Heart right ventricle (tissue), 16 donors: ENCODE measurements around the gene ACOT13. TPM values are rescaled to one million over a fixed set of nuclear protein-coding genes. Genes with fewer than 3 reads are reported as not detected.

Experiments
- ATAC-seq, 8 donors: fragments of 200-7000 bp; cut with Tn5 transposase; one replicate each; pipeline ENCODE4 v1.9.1; 2020; ENCODE audit warnings: mild to moderate bottlenecking in 8 of 8, moderate library complexity in 8 of 8, moderate number of reproducible peaks in 1 of 8
- DNase-seq, 2 donors: peaks; one replicate each; pipeline ENCODE4 v3.0.0-alpha.2; 2020
- H3K27ac ChIP-seq, 10 donors: fragments of 200-600 bp; sonication (generic) in 2 of 10; one replicate each; pipeline versions ENCODE4 v1.5.0 to v1.8.0; 2020 to 2022; ENCODE audit warnings: mild to moderate bottlenecking in 3 of 10
- H3K27me3 ChIP-seq, 7 donors: fragments of 200-600 bp; one replicate each; pipeline ENCODE4 v1.8.0; 2021 to 2022; ENCODE audit warnings: mild to moderate bottlenecking in 2 of 7
- H3K36me3 ChIP-seq, 9 donors: fragments of 200-600 bp; sonication (generic) in 1 of 9; one replicate each; pipeline versions ENCODE4 v1.5.0 to v1.8.0; 2020 to 2022; ENCODE audit warnings: mild to moderate bottlenecking in 2 of 9
- H3K4me1 ChIP-seq, 9 donors: fragments of 200-600 bp; sonication (generic) in 1 of 9; one replicate each; pipeline versions ENCODE4 v1.5.0 to v1.8.0; 2020 to 2022; ENCODE audit warnings: mild to moderate bottlenecking in 4 of 9
- H3K4me3 ChIP-seq, 10 donors: fragments of 200-600 bp; sonication (generic) in 2 of 10; one replicate each; pipeline versions ENCODE4 v1.5.0 to v1.8.0; 2020 to 2022; ENCODE audit warnings: mild to moderate bottlenecking in 7 of 10, moderate library complexity in 2 of 10
- H3K9me3 ChIP-seq, 11 donors: fragments of 200-600 bp in 10 of 11; sonication (generic) in 2 of 11; one replicate each; pipeline versions ENCODE4 v1.5.0 to v1.8.0; 2013 to 2022; ENCODE audit warnings: mild to moderate bottlenecking in 2 of 11, control low read depth in 1 of 11, moderate library complexity in 1 of 11
- WGBS, 2 donors: extraction: QIAGEN DNeasy Blood & Tissue Kit; methylation state at CpG; one replicate each; pipeline ENCODE4 v1.1.7; 2013; ENCODE audit warnings: inconsistent platforms in 1 of 2; 5-methylcytosine and 5-hydroxymethylcytosine counted together
- intact Hi-C, 10 donors: fragments of 100-400 bp; cut with DNase I; formaldehyde crosslinking; loops; one replicate each; pipeline versions ENCODE4 v1.11.1 to v1.14.2; 2022
- polyA plus RNA-seq, 2 donors: library from polyadenylated mRNA; stranded (reverse); fragments of 200-250 nt; gene quantifications; one replicate each; pipeline ENCODE4 v1.2.3, GENCODE V29; 2013
- total RNA-seq, 10 donors: library from RNA; stranded (reverse); fragmentation: NEBNext Ultra II Directional in 3 of 10; extraction: Animal tissue kit (Norgen Biotek cat#: 25700) in 3 of 10; gene quantifications; one replicate each; pipeline versions ENCODE4 v1.2.1 to v1.2.4, GENCODE V29; 2021 to 2023
- TF ChIP-seq, protein P1 (sequence below), 9 donors: fragments of 200-600 bp; sonication (generic) in 2 of 9; IDR thresholded peaks; one replicate each; pipeline versions ENCODE4 v1.5.0 to v1.8.0; 2021 to 2022; ENCODE audit warnings: antibody characterized with exemption in 9 of 9, mild to moderate bottlenecking in 5 of 9, moderate library complexity in 1 of 9
- donor health status: Arrhythmogenic right ventricular cardiomyopathy.
- donor health status: ischemic (EF 13 %, LVEDD 7.1; RV severe dilation, severe dysfunction).
- donor health status: healthy with polysubstance abuse.
- donor health status: DM: no; HTN: yes; CAD: no.
- donor health status: DM: no; HTN: no; CAD: no.
- donor health status: ischemic (EF 25% LVEDD 6.9; RV normal size, moderate dysfunction).
- donor health status: ischemic (EF 25% LVEDD 5.7; RV mildly dilated, moderate dysfunction).
- donor health status: healthy.
- donor health status: DM: yes; HTN: yes; CAD: no.
- donor health status: Ischemic cardiomyopathy.
- donor health status: ischemic (EF 35%, LVEDD 5.7; RV mildly dilated, moderate dysfunction).
- donor health status: nonischemic (EF 11% LVEDD 7.7; RV severe dilation, severe dysfunction).
- donor health status: DM: yes; HTN: yes; CAD: no.
- donor health status: PGD.
- donor health status: ischemic (EF 29% LVEDD 5.4; RV normal size, mild dysfunction).
- donor health status: nonischemic (EF 23%, LVEDD 6.1; RV moderate dilation, normal function).

Gene ACOT13
- total and polyA plus RNA-seq, 12 donors = 38.2 to 241 (median 56.1) TPM

DNA sequence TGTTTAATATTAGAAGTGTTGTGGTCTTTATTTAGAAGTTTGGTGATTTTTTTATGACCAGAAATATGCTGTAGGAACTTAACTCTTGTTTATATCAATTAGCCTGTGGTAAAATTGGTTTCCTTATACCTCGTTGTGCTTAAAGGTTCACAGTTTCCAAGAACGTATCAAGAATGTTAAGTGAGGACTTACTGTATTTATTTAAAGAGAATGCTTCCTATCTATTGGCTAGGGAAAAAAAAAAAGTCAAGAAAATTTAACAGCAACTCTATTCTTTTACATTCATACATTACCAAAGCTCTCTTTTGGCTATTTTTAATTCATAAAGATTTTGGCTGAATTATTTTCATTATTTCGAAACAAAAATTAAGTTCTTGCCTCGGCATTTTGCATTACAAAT lies 22.5 kb upstream of the ACOT13 start:
- Histone ChIP-seq H3K27me3 (peaks cover 0 to 40% (median 21%) of the 10 kb centered on the region in 7 donors), H3K9me3 (peaks cover 0 to 2% (median 0%) of the 10 kb centered on the region in 11 donors), H3K4me1 (peaks cover 0 to 10% (median 5%) of the 10 kb centered on the region in 9 donors), H3K36me3 (peaks cover 0 to 5% (median 0%) of the 10 kb centered on the region in 9 donors), H3K27ac (no peak overlapping the region), H3K4me3 (no peak overlapping the region)
- WGBS, 2 donors = 81 to 84% methylated on average over 4 of the region's 4 CpGs
- TF ChIP-seq, protein P1, sequence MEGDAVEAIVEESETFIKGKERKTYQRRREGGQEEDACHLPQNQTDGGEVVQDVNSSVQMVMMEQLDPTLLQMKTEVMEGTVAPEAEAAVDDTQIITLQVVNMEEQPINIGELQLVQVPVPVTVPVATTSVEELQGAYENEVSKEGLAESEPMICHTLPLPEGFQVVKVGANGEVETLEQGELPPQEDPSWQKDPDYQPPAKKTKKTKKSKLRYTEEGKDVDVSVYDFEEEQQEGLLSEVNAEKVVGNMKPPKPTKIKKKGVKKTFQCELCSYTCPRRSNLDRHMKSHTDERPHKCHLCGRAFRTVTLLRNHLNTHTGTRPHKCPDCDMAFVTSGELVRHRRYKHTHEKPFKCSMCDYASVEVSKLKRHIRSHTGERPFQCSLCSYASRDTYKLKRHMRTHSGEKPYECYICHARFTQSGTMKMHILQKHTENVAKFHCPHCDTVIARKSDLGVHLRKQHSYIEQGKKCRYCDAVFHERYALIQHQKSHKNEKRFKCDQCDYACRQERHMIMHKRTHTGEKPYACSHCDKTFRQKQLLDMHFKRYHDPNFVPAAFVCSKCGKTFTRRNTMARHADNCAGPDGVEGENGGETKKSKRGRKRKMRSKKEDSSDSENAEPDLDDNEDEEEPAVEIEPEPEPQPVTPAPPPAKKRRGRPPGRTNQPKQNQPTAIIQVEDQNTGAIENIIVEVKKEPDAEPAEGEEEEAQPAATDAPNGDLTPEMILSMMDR (IDR thresholded peaks at IDR 0.05) = no peak
- intact Hi-C loops = no loop called here
- DNase-seq (no peak), ATAC-seq (no peak)

DNA sequence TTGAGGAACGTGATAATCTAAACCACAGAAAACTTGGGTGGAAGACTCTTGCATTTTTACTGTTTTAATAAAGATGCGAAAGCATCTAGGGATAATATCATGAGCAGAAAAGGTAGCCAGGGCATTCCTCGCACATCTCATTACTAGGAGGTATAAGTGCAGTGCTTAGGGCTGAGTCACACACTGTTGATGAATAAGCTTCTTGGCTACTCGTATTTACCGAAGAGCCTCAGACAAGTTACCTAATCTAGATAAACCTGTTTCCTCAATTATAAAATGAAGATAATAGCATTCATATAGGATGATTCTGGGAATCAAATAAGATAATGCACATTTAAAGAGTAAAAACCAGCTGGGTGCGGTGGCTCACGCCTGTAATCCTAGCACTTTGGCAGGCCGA lies 20.1 kb upstream of the ACOT13 start:
- ATAC-seq = no peak

DNA sequence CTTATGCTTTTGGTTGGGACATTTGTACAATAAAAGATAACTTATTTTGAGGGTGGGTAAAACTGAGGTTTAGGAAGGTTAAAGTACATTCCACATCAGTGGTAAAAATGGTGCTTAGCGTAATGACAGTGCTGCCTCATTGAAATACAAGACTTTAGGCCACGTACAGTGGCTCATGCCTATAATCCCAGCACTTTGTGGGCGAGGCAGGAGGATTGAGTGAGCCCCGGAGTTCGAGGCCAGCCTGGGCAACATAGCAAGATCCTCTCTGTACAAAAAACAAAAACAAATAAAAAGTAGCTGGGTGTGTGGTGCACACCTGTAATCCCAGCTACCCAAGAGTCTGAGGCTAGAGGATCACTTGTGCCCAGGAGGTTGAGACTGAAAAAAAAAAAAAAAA lies 18.6 kb upstream of the ACOT13 start:
- H3K36me3 ChIP-seq = peaks cover 0 to 43% (median 18%) of the 10 kb centered on the region in 9 donors
- H3K27ac ChIP-seq = no peak overlapping the region
- H3K4me1 ChIP-seq = peaks cover 0 to 10% (median 5%) of the 10 kb centered on the region in 9 donors
- intact Hi-C loops = no loop called here
- H3K9me3 ChIP-seq = no peaks in the 10 kb centered on the region
- whole genome bisulfite sequencing, 2 donors = 97 to 98% methylated on average over 5 of the region's 5 CpGs
- TF ChIP-seq, protein P1 (IDR thresholded peaks at IDR 0.05) = no peak
- no peak overlapping the region for H3K4me3 ChIP-seq
- ATAC-seq (no peak), DNase-seq (no peak)
- H3K27me3 ChIP-seq = peaks cover 0 to 24% (median 8%) of the 10 kb centered on the region in 7 donors

More for the DNA sequence above, 20.1 kb upstream of the ACOT13 start:
- DNase-seq = no peak
- peaks cover 0 to 10% (median 5%) of the 10 kb centered on the region in 9 donors for H3K4me1 ChIP-seq
- H3K27me3 ChIP-seq = peaks cover 0 to 33% (median 16%) of the 10 kb centered on the region in 7 donors
- H3K36me3 ChIP-seq = peaks cover 0 to 28% (median 5%) of the 10 kb centered on the region in 9 donors
- 87 to 95% methylated on average over 8 of the region's 8 CpGs for WGBS, 2 donors
- H3K4me3 ChIP-seq = peak overlapping the region in 2 of 10 donors; percentile 72 to 95
- H3K27ac ChIP-seq = no peak overlapping the region
- no peaks in the 10 kb centered on the region for H3K9me3 ChIP-seq
- TF ChIP-seq, protein P1 (IDR thresholded peaks at IDR 0.05) = no peak
- intact Hi-C loops = no loop called here

DNA sequence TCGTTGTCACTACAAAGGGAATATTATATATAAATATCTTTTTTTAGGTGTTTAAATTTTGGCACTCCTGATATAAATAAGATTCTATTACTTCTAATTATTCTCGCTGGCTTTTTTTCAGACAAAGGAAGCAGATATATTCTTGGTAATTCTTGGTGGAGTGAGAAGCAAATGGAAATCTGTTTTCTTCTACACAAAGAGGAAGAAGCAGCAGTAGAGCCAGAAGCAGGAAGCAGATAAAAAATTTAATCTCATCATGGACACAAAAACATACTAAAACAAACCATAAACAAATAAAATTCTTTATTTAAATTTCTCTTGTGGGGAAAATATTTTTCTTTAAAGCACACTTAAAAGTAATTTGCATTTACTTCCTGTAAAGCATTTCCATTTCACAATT lies 17.2 kb upstream of the ACOT13 start:
- Histone ChIP-seq H3K4me1 (peaks cover 0 to 10% (median 5%) of the 10 kb centered on the region in 9 donors), H3K27ac (no peak overlapping the region), H3K4me3 (no peak overlapping the region), H3K36me3 (peaks cover 0 to 57% (median 28%) of the 10 kb centered on the region in 9 donors), H3K27me3 (peaks cover 0 to 9% (median 0%) of the 10 kb centered on the region in 7 donors), H3K9me3 (no peaks in the 10 kb centered on the region)
- ATAC-seq (no peak), DNase-seq (no peak)
- intact Hi-C loops = no loop called here
- TF ChIP-seq, protein P1 (IDR thresholded peaks at IDR 0.05) = no peak
- WGBS, 2 donors = 83 to 92% methylated on average over 2 of the region's 2 CpGs
